SK-N-MC (cell line): ENCODE results near the gene STX10.
"Not testable (repeated sequence)": the region's sequence is repeated elsewhere in the genome, so short reads cannot be mapped to it uniquely, and the experiment has no call there.

Experiments
- DNase-seq: peaks from one replicate; pipeline ENCODE4 v3.0.0-alpha.2; 2011; ENCODE audit warnings: low read depth, low spot score
- H3K27ac ChIP-seq: fragments of 200-600 bp; sonication (generic); 2 replicates; pipeline ENCODE4 v1.5.1; 2016; ENCODE audit warnings: mixed run types
- H3K36me3 ChIP-seq: fragments of 200-600 bp; sonication (generic); 2 replicates; pipeline ENCODE4 v1.6.1; 2017; ENCODE audit warnings: antibody characterized with exemption, low read length, mixed read lengths; ENCODE audit not compliant: insufficient read depth
- H3K4me3 ChIP-seq: fragments of 200-600 bp; sonication (generic); 2 replicates; pipeline ENCODE4 v1.5.1; 2016
- H3K9ac ChIP-seq: fragments of 200-600 bp; sonication (generic); 2 replicates; pipeline ENCODE4 v1.8.0; 2017; ENCODE audit warnings: mixed run types, mixed read lengths; ENCODE audit not compliant: insufficient read length
- H3K9me3 ChIP-seq: fragments of 200-600 bp; sonication (generic); 2 replicates; pipeline ENCODE4 v1.6.1; 2017; ENCODE audit warnings: low read depth, mild to moderate bottlenecking, antibody characterized with exemption, low read length, moderate library complexity, mixed read lengths
- EZH2 ChIP-seq: fragments of 200-600 bp; sonication (generic); IDR thresholded peaks from one replicate; pipeline ENCODE4 v1.6.1; 2017; ENCODE audit warnings: antibody characterized with exemption
- FOXP2 ChIP-seq: optimal IDR thresholded peaks from 2 replicates; pipeline ENCODE3; 2011; ENCODE audit warnings: mild to moderate bottlenecking, moderate library complexity; ENCODE audit not compliant: insufficient read depth; ENCODE audit errors: extremely low read length, control extremely low read depth
- POLR2AphosphoS5 ChIP-seq: IDR thresholded peaks from 2 replicates; pipeline ENCODE4 v1.6.1; 2012; ENCODE audit warnings: mild to moderate bottlenecking, low read depth, low read length, borderline replicate concordance

Gene STX10, protein sequence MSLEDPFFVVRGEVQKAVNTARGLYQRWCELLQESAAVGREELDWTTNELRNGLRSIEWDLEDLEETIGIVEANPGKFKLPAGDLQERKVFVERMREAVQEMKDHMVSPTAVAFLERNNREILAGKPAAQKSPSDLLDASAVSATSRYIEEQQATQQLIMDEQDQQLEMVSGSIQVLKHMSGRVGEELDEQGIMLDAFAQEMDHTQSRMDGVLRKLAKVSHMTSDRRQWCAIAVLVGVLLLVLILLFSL

GRCh38 chr19:13150187-13150930 is at the start of gene STX10, which contains the start of gene IER2:
Gene STX10 (minus strand): TSS chr19:13150375. CDS start chr19:13150173, 202 bp downstream.
Gene IER2 (plus strand): TSS chr19:13150411. CDS start chr19:13153187, 2,776 bp downstream.
- Histone ChIP-seq H3K36me3 (no peaks in the 10 kb centered on the region), H3K9me3 (no peaks in the 10 kb centered on the region), H3K27ac (peak within 1 kb of the TSS; percentile 97), H3K9ac (peak within 1 kb of the TSS; percentile 98), H3K4me3 (peak within 1 kb of the TSS; percentile 91)
- no peak for TF ChIP-seq FOXP2
- TF ChIP-seq POLR2AphosphoS5 = peak; percentile 73; the same call in 1 of the 2 replicates
- DNase-seq = no peak

- H3K27ac ChIP-seq = no peak overlapping the region
- no peaks in the 10 kb centered on the region for H3K36me3 ChIP-seq
- H3K9me3 ChIP-seq = no peaks in the 10 kb centered on the region
- no peak overlapping the region for H3K9ac ChIP-seq
- TF ChIP-seq POLR2AphosphoS5 (no peak), FOXP2 (no peak), EZH2 (no peak)
- no peak overlapping the region for H3K4me3 ChIP-seq
- DNase-seq = no peak
Measured at GRCh38 chr19:13198634-13199033, 48.5 kb upstream of the STX10 start.

DNA sequence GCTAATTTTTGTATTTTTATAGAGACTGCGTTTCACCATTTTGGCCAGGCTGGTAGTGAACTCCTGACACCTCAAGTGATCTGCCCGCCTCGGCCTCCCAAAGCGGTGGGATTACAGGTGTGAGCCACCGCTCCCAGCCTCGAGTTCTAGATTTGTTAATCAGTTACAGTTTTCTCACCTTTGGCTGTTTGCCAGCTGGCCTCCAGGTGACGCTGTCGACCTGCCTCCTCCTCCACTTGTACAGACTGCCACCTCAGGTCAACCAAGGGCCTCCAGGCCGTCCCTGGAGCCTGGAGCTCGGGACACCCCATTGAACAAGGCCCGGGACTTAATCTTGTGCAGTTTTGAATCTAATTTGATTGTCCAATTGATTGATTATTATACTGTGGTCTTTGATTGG is 45.5 kb upstream of the STX10 start:
- H3K27ac ChIP-seq = no peak overlapping the region
- no peaks in the 10 kb centered on the region for H3K36me3 ChIP-seq
- TF ChIP-seq POLR2AphosphoS5 (no peak), EZH2 (no peak), FOXP2 (no peak)
- no peak for DNase-seq
- no peak overlapping the region for H3K9ac ChIP-seq
- no peak overlapping the region for H3K4me3 ChIP-seq
- no peaks in the 10 kb centered on the region for H3K9me3 ChIP-seq

GRCh38 chr19:13190781-13191540 is 40.8 kb upstream of the STX10 start:
- no peak overlapping the region for H3K27ac ChIP-seq
- H3K36me3 ChIP-seq = no peaks in the 10 kb centered on the region
- H3K9ac ChIP-seq = no peak overlapping the region
- no peak for TF ChIP-seq EZH2
- no peak for TF ChIP-seq FOXP2
- no peak for TF ChIP-seq POLR2AphosphoS5
- no peaks in the 10 kb centered on the region for H3K9me3 ChIP-seq
- H3K4me3 ChIP-seq = no peak overlapping the region
- DNase-seq = no peak

DNA sequence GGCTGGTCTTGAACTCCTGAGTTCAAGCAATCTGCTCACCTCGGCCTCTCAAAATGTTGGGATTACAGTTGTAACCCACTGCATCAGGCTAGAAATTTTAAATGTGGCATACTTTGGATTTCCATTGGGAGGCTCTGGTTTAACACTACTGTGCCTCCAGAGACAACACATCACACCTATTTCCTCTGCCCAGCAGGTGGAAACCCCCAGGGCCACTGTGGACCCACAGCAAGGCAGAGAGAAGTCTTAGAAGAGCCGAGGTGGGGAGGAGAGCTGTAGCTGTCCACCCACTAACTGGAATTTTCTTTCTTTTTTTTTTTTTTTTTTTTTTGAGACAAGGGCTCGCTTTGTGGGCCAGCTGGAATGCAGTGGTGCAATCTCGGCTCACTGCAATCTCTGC is 39.4 kb upstream of the STX10 start:
- no peak for DNase-seq
- H3K9me3 ChIP-seq = no peaks in the 10 kb centered on the region
- H3K4me3 ChIP-seq = no peak overlapping the region
- H3K36me3 ChIP-seq = no peaks in the 10 kb centered on the region
- no peak overlapping the region for H3K9ac ChIP-seq
- no peak for TF ChIP-seq FOXP2
- TF ChIP-seq EZH2 = no peak
- TF ChIP-seq POLR2AphosphoS5 = no peak
- no peak overlapping the region for H3K27ac ChIP-seq

DNA sequence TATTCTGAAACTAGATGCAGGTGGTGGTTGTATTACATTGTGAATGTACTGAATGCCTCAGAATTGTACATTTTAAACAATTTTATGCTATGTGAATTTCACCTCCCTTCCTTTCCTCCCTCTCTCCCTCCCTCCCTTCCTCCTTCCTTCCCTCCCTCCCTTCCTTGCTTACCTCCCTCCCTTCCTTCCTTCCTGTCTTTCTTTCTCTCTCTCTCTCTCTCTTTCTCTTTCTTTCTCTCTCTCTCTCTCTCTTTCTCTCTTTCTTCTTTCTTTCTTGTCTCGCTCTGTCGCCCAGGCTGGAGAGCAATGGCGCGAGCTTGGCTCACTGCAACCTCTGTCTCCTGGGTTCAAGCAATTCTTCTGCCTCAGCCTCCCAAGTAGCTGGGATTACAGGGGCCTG is 37.2 kb upstream of the STX10 start:
- no peak overlapping the region for H3K4me3 ChIP-seq
- H3K27ac ChIP-seq = no peak overlapping the region
- H3K9ac ChIP-seq = no peak overlapping the region
- no peaks in the 10 kb centered on the region for H3K36me3 ChIP-seq
- DNase-seq = no peak
- no peak for TF ChIP-seq EZH2
- TF ChIP-seq FOXP2 = no peak
- TF ChIP-seq POLR2AphosphoS5 = no peak
- H3K9me3 ChIP-seq = no peaks in the 10 kb centered on the region

DNA sequence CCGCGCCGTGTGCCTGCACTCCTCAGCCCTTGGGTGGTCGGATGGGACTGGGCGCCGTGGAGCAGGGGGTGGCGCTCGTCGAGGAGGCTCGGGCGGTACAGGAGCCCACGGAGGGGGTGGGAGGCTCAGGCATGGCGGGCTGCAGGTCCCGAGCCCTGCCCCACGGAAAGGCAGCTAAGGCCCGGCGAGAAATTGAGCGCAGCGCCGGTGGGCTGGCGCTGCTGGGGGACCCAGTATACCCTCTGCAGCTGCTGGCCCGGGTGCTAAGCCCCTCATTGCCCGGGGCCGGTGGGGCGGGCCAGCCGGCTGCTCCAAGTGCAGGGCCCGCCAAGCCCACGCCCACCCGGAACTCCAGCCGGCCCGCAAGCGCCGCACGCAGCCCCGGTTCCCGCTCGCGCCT is 36.5 kb upstream of the STX10 start:
- not testable (repeated sequence) for H3K9ac ChIP-seq, H3K4me3 ChIP-seq, H3K27ac ChIP-seq, DNase-seq, H3K36me3 ChIP-seq, H3K9me3 ChIP-seq

DNA sequence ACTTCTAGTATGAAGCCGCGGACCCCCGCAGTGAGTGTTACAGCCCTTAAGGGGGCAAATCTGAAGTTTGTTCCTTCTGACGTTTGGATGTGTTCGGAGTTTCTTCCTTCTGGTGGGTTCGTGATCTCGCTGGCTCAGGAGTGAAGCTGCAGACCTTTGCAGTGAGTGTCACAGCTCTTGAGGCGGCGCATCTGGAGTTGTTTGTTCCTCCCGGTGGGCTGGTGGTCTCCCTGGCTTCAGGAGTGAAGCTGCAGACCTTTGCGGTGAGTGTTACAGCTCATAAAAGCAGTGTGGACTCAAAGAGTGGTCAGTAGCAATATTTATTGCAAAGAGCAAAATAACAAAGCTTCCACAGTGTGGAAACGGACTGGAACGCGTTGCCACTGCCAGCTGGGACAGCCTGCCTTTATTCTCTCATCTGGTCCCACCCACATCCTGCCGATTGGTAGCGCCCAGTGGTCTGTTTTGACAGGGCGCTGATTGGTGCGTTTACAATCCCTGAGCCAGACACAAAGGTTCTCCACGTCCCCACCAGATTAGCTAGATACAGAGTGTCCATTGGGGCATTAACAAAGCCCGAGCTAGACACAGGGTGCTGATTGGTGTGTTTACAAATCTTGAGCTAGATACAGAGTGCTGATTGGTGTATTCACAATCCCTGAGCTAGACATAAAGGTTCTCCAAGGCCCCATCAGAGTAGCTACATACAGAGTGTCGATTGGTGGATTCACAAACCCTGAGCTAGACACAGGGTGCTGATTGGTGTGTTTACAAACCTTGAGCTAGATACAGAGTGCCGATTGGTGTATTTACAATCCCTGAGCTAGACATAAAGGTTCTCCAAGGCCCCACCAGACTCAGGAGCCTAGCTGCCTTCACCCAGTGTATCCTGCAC is 35.8 kb upstream of the STX10 start:
- H3K36me3 ChIP-seq, H3K27ac ChIP-seq, DNase-seq, H3K4me3 ChIP-seq, H3K9ac ChIP-seq, H3K9me3 ChIP-seq: not testable (repeated sequence)

- DNase-seq, H3K9me3 ChIP-seq, H3K27ac ChIP-seq, H3K36me3 ChIP-seq, H3K4me3 ChIP-seq, H3K9ac ChIP-seq: not testable (repeated sequence)
Measured at GRCh38 chr19:13184926-13185325, 34.8 kb upstream of the STX10 start.
